ENCODE results near the gene SMYD4.
"Not testable (repeated sequence)": the region's sequence is repeated elsewhere in the genome, so short reads cannot be mapped to it uniquely, and the experiment has no call there.

The SMYD4 gene

GRCh38 chr17:1834380-1835149, 4.9 kb upstream of the SMYD4 start:
- in situ Hi-C loops (cut with HindIII; ENCODE audit: low sequenced_read_pairs), result no loop called here
- no peak for DNase-seq (ENCODE audit: low read depth, low spot score)

GRCh38 chr17:1830288-1830687, 586 bp upstream of the SMYD4 start:
- DNase-seq (ENCODE audit: low read depth, low spot score), result peak; percentile 14
- H3K4me3 ChIP-seq (ENCODE audit: low read depth, low read length), result peak overlapping the region; percentile 60
- no peak for TF ChIP-seq CTCF (IDR thresholded peaks at IDR 0.05; ENCODE audit: low read depth, low read length)
- in situ Hi-C loops (cut with HindIII; ENCODE audit: low sequenced_read_pairs), result no loop called here

More at GRCh38 chr17:1834380-1835149, 4.9 kb upstream of the SMYD4 start:
- no peak overlapping the region for H3K4me3 ChIP-seq (ENCODE audit: low read depth, low read length)
- TF ChIP-seq CTCF (IDR thresholded peaks at IDR 0.05; ENCODE audit: low read depth, low read length), result no peak

- peak; percentile 1 for DNase-seq (ENCODE audit: low read depth, low spot score)
- in situ Hi-C loops (cut with HindIII; ENCODE audit: low sequenced_read_pairs), result no loop called here
These were observed 498 bp downstream of the SMYD4 start for GRCh38 chr17:1829216-1829591.

GRCh38 chr17:1820528-1821252, 9.0 kb downstream of the SMYD4 start:
- H3K4me3 ChIP-seq (ENCODE audit: low read depth, low read length), result no peak overlapping the region
- DNase-seq (ENCODE audit: low read depth, low spot score), result peak; percentile 21
- in situ Hi-C loops (cut with HindIII; ENCODE audit: low sequenced_read_pairs), result no loop called here
- no peak for TF ChIP-seq CTCF (IDR thresholded peaks at IDR 0.05; ENCODE audit: low read depth, low read length)

More at GRCh38 chr17:1829216-1829591, 498 bp downstream of the SMYD4 start:
- H3K4me3 ChIP-seq (ENCODE audit: low read depth, low read length), result peak overlapping the region; percentile 80
- TF ChIP-seq CTCF (IDR thresholded peaks at IDR 0.05; ENCODE audit: low read depth, low read length), result no peak

GRCh38 chr17:1813088-1813487, 16.6 kb downstream of the SMYD4 start:
- in situ Hi-C loops (cut with HindIII; ENCODE audit: low sequenced_read_pairs), result no loop called here
- H3K4me3 ChIP-seq (ENCODE audit: low read depth, low read length), result no peak overlapping the region
- DNase-seq (ENCODE audit: low read depth, low spot score), result no peak
- TF ChIP-seq CTCF (IDR thresholded peaks at IDR 0.05; ENCODE audit: low read depth, low read length), result no peak

GRCh38 chr17:1810450-1811103, 19.1 kb downstream of the SMYD4 start:
- TF ChIP-seq CTCF (IDR thresholded peaks at IDR 0.05; ENCODE audit: low read depth, low read length), result no peak
- H3K4me3 ChIP-seq (ENCODE audit: low read depth, low read length), result no peak overlapping the region
- DNase-seq (ENCODE audit: low read depth, low spot score), result no peak
- in situ Hi-C loops (cut with HindIII; ENCODE audit: low sequenced_read_pairs), result no loop called here

GRCh38 chr17:1809815-1810214, 19.9 kb downstream of the SMYD4 start:
- H3K4me3 ChIP-seq (ENCODE audit: low read depth, low read length); in situ Hi-C loops (cut with HindIII; ENCODE audit: low sequenced_read_pairs); DNase-seq (ENCODE audit: low read depth, low spot score): not testable (repeated sequence)

Measured in astrocyte of the spinal cord (primary cell).